GM13977 (cell line): ENCODE results near the gene CLEC16A.

ENCODE experiments used
- DNase-seq: peaks from one replicate; pipeline ENCODE4 v3.0.0; 2012; ENCODE audit warnings: low spot score
- CTCF ChIP-seq: IDR thresholded peaks from 2 replicates; pipeline ENCODE4 v1.5.1; 2012; ENCODE audit warnings: mild to moderate bottlenecking, control low read depth; ENCODE audit not compliant: insufficient read depth; ENCODE audit errors: extremely low read depth, missing control alignments
- in situ Hi-C: fragments of 300-500 bp; cut with MboI; formaldehyde crosslinking; loops from one replicate; pipeline ENCODE4 v1.12.0; 2022; ENCODE audit warnings: low sequenced_read_pairs, low pct_unique_long_range_greater_than_20kb, mixed read lengths, inconsistent platforms; ENCODE audit not compliant: unreplicated experiment

CLEC16A gene

GRCh38 chr16:11106726-11107125 is 162.4 kb downstream of the CLEC16A start:
- in situ Hi-C loops: no loop called here
- no peak for DNase-seq
- TF ChIP-seq CTCF: no peak

DNA sequence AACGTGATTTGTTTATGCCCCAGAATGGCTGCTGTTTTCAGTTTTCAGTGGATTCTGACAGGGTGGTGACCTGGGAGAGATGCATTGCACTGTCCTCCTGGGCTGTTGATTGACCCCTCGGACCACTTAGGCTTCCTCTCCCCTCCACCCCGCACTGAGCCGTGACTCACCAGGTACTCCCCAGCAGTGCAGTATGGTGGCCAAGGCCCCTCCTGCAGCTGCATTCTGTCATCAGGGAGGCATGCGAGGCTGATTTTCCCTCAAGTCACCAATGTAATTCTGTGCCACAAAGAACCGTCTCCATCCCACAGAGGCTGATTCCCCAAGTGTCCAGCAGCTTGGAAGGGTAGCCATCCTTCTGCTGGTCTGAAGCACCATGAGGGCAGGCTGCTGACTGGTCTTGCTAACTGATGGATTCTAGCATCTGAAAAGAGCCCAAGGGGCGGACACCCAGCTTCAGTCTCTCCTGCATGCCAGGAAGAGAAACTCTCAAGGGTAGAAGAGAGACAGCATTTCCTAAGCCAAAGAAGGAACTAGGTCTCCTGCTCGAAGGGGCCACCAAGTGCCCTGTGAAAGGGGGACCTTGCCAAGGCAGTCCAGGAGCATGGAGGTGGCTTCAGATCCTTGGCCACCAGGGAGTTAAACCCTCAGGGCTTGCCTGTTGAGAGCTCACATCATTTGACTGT is 163.6 kb downstream of the CLEC16A start:
- no peak for TF ChIP-seq CTCF
- no peak for DNase-seq
- in situ Hi-C loops: no loop called here

DNA sequence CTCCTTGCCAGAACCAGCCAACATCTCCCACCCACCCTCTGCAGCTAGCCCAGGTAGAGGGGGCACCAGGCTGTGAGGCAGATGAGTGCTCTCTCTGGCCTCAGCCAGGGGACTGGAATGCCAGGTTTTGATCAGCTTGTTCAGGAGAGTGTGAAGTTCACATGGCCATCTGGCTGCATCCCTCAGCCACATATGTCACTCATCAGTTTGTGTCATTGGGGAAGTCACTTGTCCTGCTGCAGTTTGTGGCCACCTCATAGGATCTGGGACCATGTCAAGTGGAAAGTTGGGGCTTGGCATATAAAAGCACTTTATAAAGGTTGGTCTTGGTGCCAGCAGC is 164.1 kb downstream of the CLEC16A start:
- DNase-seq: no peak
- in situ Hi-C loops: no loop called here
- TF ChIP-seq CTCF: no peak

GRCh38 chr16:11109566-11109965 is 165.2 kb downstream of the CLEC16A start:
- DNase-seq: no peak
- no peak for TF ChIP-seq CTCF
- in situ Hi-C loops: no loop called here

DNA sequence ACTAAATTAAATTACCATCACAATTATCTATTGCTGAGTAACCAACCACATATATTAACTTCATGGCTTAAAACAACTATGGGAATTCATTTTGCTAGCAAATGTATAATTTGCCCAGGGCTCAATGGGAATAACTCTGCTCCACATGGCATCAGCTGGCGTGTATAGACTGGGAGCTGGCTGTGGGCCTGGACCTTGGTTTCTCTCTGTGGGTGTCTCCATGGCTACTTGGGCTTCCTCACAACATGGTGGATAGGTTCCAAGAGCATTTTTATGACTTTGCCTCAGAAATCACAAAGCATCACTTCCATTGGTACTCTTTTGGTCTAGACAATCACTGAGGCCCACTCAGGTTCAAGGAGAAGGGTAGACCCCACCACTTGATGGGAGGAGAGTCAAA is 166.8 kb downstream of the CLEC16A start:
- DNase-seq: no peak
- in situ Hi-C loops: no loop called here
- no peak for TF ChIP-seq CTCF

- no peak for TF ChIP-seq CTCF
- DNase-seq: no peak
- in situ Hi-C loops: no loop called here
Observed at GRCh38 chr16:11111856-11112634, 167.7 kb downstream of the CLEC16A start.
